Common myeloid progenitor, CD34-positive (primary cell): ENCODE data around the gene XRCC2.
"Not testable (repeated sequence)": the region's sequence is repeated elsewhere in the genome, so short reads cannot be mapped to it uniquely, and the experiment has no call there.

ENCODE experiments used
- CTCF ChIA-PET: fragments of 350-600 bp; sonication (Branson Sonifier 250); formaldehyde crosslinking; loops from one replicate; lab custom pipeline; 2021; ENCODE audit warnings: antibody characterized with exemption; lab: Charles Lee
- POLR2A ChIA-PET: fragments of 350-600 bp; sonication (Branson Sonifier 250); formaldehyde crosslinking; loops from one replicate; lab custom pipeline; 2021; ENCODE audit warnings: antibody characterized with exemption; lab: Charles Lee
- DNase-seq, 3 donors: peaks; one replicate each; pipeline versions ENCODE4 v3.0.0 to v3.0.0-alpha.2; 2013
- H3K27ac ChIP-seq, 2 experiments: 1 replicate in 1 of 2; 2 replicates in 1 of 2; pipeline ENCODE4 v1.7.0; 2013; ENCODE audit warnings: inconsistent platforms in 2 of 2, low read length in 2 of 2, mild to moderate bottlenecking in 2 of 2, low read depth in 1 of 2, moderate library complexity in 1 of 2; ENCODE audit not compliant: severe bottlenecking in 2 of 2, insufficient read depth in 1 of 2, poor library complexity in 1 of 2
- H3K27me3 ChIP-seq, 5 experiments: replicated peaks in 2 of 5; 1 replicate in 3 of 5; 2 replicates in 2 of 5; pipeline versions ENCODE4 v1.6.1 to v1.7.0; 2013; ENCODE audit warnings: low read length in 4 of 5, mild to moderate bottlenecking in 2 of 5, moderate library complexity in 2 of 5, inconsistent platforms in 1 of 5; ENCODE audit not compliant: insufficient read depth in 5 of 5, control insufficient read depth in 4 of 5
- H3K36me3 ChIP-seq, 4 experiments: 1 replicate in 2 of 4; 2 replicates in 2 of 4; pipeline versions ENCODE4 v1.6.1 to v1.7.0; 2013; ENCODE audit warnings: low read length in 3 of 4, control low read depth in 1 of 4, mild to moderate bottlenecking in 1 of 4; ENCODE audit not compliant: control insufficient read depth in 4 of 4, insufficient read depth in 4 of 4
- H3K4me1 ChIP-seq, 4 experiments: 1 replicate in 3 of 4; 2 replicates in 1 of 4; pipeline versions ENCODE4 v1.6.1 to v1.7.1; 2013; ENCODE audit warnings: low read length in 3 of 4, mild to moderate bottlenecking in 3 of 4, control low read depth in 1 of 4, inconsistent platforms in 1 of 4, moderate library complexity in 1 of 4; ENCODE audit not compliant: control insufficient read depth in 4 of 4, insufficient read depth in 4 of 4; ENCODE audit errors: control extremely low read depth in 1 of 4
- H3K4me3 ChIP-seq, 7 experiments: 1 replicate in 4 of 7; 2 replicates in 3 of 7; pipeline versions ENCODE4 v1.5.1 to v1.7.0; 2013; ENCODE audit warnings: mild to moderate bottlenecking in 7 of 7, low read length in 6 of 7, moderate library complexity in 6 of 7, inconsistent platforms in 2 of 7, low read depth in 2 of 7, control low read depth in 1 of 7; ENCODE audit not compliant: insufficient read depth in 4 of 7, control insufficient read depth in 1 of 7; ENCODE audit errors: extremely low read depth in 1 of 7
- H3K9me3 ChIP-seq, 5 experiments: 1 replicate in 4 of 5; 2 replicates in 1 of 5; pipeline versions ENCODE4 v1.6.1 to v1.7.1; 2013; ENCODE audit warnings: low read length in 4 of 5, mild to moderate bottlenecking in 2 of 5, inconsistent platforms in 1 of 5, low read depth in 1 of 5, moderate library complexity in 1 of 5; ENCODE audit not compliant: control insufficient read depth in 4 of 5, insufficient read depth in 2 of 5; ENCODE audit errors: control extremely low read depth in 1 of 5
- WGBS: methylation state at CpG from one replicate; pipeline ENCODE4 v1.1.5; 2013; ENCODE audit not compliant: insufficient coverage; 5-methylcytosine and 5-hydroxymethylcytosine counted together

Gene XRCC2

DNA sequence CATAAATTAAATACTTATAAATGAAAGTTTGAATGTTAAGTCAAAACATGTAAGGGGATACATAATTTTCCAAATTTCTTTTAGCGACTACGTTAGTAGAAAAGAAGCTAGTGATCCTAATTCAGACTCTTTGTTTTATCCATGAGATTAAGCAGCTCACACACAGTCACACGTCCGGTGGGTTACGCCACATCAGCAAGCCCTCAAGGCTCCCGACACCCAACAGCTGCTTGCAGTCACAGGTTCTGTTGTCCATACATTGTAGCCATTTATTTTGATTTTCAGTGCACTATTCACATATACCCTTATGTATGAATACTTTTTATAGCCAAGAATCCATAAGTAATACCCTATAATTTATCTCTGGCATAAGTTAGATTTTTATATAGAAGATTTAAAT lies 39.5 kb downstream of the XRCC2 start:
- WGBS: 95% methylated on average over 4 of the region's 6 CpGs
- CTCF ChIA-PET: interaction anchor here (1.5 kb wide), 1 partner anchor 20 kb away, joined by 3 read pairs; no protein-coding TSS in a partner anchor
- no peak overlapping the region for H3K27ac ChIP-seq
- POLR2A ChIA-PET: no interaction called here
- no peak for DNase-seq
- no peaks in the 10 kb centered on the region for H3K4me1 ChIP-seq
- no peaks in the 10 kb centered on the region for H3K36me3 ChIP-seq
- H3K4me3 ChIP-seq: no peak overlapping the region
- H3K9me3 ChIP-seq: no peaks in the 10 kb centered on the region
- no peaks in the 10 kb centered on the region for H3K27me3 ChIP-seq

- WGBS: 88% methylated on average over 8 of the region's 8 CpGs
- Histone ChIP-seq H3K4me1 (no peaks in the 10 kb centered on the region), H3K4me3 (no peak overlapping the region), H3K9me3 (no peaks in the 10 kb centered on the region), H3K27ac (no peak overlapping the region), H3K27me3 (no peaks in the 10 kb centered on the region), H3K36me3 (no peaks in the 10 kb centered on the region)
- ChIA-PET POLR2A (no interaction called here), CTCF (no interaction called here)
- DNase-seq: peak in 2 of 3 donors; percentile 3 to 8
Observed at GRCh38 chr7:152633504-152633903, 42.4 kb downstream of the XRCC2 start.

DNA sequence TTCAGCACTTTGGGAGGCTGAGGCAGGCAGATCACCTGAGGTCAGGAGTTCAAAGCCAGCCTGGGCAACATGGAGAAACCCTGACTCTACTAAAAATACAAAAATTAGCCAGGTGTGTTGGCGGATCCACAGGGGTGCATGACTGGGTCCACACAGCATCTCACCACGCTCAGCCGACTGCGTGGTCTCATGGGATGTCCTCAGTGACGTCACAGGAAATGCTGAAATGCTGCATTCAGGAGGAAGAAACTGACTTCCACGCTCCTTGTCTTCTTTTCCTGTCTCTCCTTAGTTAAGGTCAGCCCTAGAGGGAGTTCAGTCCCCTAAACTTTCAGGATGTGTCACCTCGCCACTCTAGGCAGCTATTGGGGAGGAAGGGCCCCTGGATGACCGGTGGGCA lies 42.9 kb downstream of the XRCC2 start:
- ChIA-PET CTCF (no interaction called here), POLR2A (no interaction called here)
- Histone ChIP-seq H3K36me3 (no peaks in the 10 kb centered on the region), H3K9me3 (no peaks in the 10 kb centered on the region), H3K4me3 (no peak overlapping the region), H3K27ac (no peak overlapping the region), H3K4me1 (no peaks in the 10 kb centered on the region), H3K27me3 (no peaks in the 10 kb centered on the region)
- 97% methylated on average over 8 of the region's 8 CpGs for WGBS
- DNase-seq: no peak

DNA sequence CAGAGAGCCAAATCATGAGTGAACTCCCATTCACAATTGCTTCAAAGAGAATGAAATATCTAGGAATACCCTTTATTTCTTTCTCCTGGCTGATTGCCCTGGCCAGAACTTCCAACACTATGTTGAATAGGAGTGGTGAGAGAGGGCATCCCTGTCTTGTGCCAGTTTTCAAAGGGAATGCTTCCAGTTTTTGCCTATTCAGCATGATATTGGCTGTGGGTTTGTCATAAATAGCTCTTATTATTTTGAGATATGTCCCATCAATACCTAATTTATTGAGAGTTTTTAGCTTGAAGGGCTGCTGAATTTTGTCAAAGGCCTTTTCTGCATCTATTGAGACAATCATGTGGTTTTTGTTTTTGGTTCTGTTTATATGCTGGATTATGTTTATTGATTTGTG lies 47.2 kb downstream of the XRCC2 start:
- H3K4me3 ChIP-seq, CTCF ChIA-PET, POLR2A ChIA-PET, DNase-seq, H3K27ac ChIP-seq, H3K9me3 ChIP-seq, H3K27me3 ChIP-seq, H3K36me3 ChIP-seq, H3K4me1 ChIP-seq: not testable (repeated sequence)

DNA sequence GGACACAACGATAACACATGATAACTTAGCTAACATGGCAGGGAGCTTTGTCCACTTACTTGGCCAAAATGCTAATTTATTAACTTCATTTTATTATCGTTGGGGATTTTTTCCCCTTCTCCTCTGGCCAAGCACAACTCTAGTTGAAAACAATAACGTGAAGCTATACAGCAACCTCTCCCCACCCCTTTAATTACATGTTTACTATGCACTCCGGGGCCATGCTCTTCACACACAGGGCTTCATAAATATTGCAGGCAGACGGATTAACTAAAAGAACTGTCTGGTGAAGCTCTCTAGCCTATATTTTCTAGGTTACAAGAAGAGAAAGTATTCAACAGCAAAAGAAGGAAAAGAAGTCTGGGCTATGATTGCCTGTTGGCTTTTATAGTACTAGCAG lies 51.7 kb downstream of the XRCC2 start:
- H3K4me1 ChIP-seq: no peaks in the 10 kb centered on the region
- CTCF ChIA-PET: interaction anchor here (0.6 to 1.1 kb wide), 2 partner anchors 18 to 265 kb away, joined by 3 read pairs; no protein-coding TSS in a partner anchor
- H3K27ac ChIP-seq: no peak overlapping the region
- H3K36me3 ChIP-seq: no peaks in the 10 kb centered on the region
- 89% methylated on average over 5 of the region's 5 CpGs for WGBS
- no peak overlapping the region for H3K4me3 ChIP-seq
- POLR2A ChIA-PET: no interaction called here
- H3K9me3 ChIP-seq: no peaks in the 10 kb centered on the region
- H3K27me3 ChIP-seq: no peaks in the 10 kb centered on the region
- DNase-seq: no peak

- Histone ChIP-seq H3K36me3 (no peaks in the 10 kb centered on the region), H3K27me3 (no peaks in the 10 kb centered on the region), H3K4me3 (no peak overlapping the region), H3K27ac (no peak overlapping the region), H3K4me1 (no peaks in the 10 kb centered on the region), H3K9me3 (no peaks in the 10 kb centered on the region)
- ChIA-PET POLR2A (no interaction called here), CTCF (no interaction called here)
- WGBS: 100% methylated on average over 1 of the region's 1 CpG
- no peak for DNase-seq
Observed at GRCh38 chr7:152621426-152621825, 54.5 kb downstream of the XRCC2 start.

DNA sequence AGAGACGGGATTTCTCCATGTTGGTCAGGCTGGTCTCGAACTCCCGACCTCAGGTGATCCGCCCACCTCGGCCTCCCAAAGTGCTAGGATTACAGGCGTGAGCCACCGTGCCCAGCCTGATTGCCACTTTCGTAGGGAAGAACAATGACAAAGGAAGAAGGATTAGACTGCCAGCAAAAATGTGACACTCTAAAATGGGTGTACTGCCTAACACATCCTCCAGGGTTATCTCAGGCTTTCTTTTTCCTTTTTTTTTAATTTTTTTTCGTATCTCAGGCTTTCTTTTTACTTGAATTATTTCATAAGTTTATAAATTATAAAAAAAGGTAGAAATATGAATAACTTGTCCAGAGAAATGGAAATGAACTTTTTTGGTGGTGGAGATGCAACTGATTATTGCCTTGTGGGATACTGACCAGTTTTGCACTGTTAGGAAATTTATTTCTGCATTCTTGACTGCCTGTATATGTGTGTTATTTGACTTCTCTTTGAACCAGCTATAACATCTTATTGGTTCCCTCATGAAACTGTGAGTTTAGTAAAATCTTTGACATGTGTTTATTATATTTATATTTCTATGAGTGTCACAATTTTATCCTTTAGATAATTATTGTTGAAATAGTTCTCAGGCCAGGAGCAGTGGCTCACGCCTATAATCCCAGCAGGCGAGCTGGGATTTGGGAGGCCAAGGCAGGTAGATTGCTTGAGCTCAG lies 56.8 kb downstream of the XRCC2 start:
- ChIA-PET CTCF (no interaction called here), POLR2A (no interaction called here)
- DNase-seq: no peak
- H3K4me1 ChIP-seq: no peaks in the 10 kb centered on the region
- no peak overlapping the region for H3K27ac ChIP-seq
- peaks cover 0 to 3% (median 0%) of the 10 kb centered on the region in 5 experiments for H3K27me3 ChIP-seq
- no peak overlapping the region for H3K4me3 ChIP-seq
- WGBS: 93% methylated on average over 10 of the region's 11 CpGs
- H3K36me3 ChIP-seq: no peaks in the 10 kb centered on the region
- no peaks in the 10 kb centered on the region for H3K9me3 ChIP-seq
